MCF 10A (cell line): ENCODE measurements around the gene SCN4B. TPM values are rescaled to one million over a fixed set of nuclear protein-coding genes. Genes with fewer than 3 reads are reported as not detected.
A peak's percentile ranks its signal among the peaks of the same experiment; 100 is the strongest.

Experiments
- Bru-seq: library from RNA; stranded (reverse); fragments of 400-500 nt; gene quantifications from one replicate; lab custom pipeline; 2021; lab: Mats Ljungman, UMichigan
- BruChase-seq, 2 experiments: library from RNA; stranded (reverse); fragments of 400-500 nt; gene quantifications; one replicate each; lab custom pipeline; 2021; lab: Mats Ljungman, UMichigan
- BruUV-seq: library from RNA; stranded (reverse); fragments of 400-500 nt; replicated peaks from 2 replicates; lab custom pipeline; 2021; lab: Mats Ljungman, UMichigan
- CTCF ChIA-PET: fragments of 300-600 bp; sonication (Branson Sonifier 250); formaldehyde crosslinking; extraction: SDS; loops from one replicate; lab custom pipeline; 2021; ENCODE audit warnings: antibody characterized with exemption, inconsistent platforms; lab: Yijun Ruan, JAX
- POLR2A ChIA-PET: fragments of 300-600, 350-650 bp; sonication (Branson Sonifier 250); formaldehyde crosslinking; extraction: SDS; loops from one replicate; lab custom pipeline; 2020; ENCODE audit warnings: antibody characterized with exemption, inconsistent platforms; lab: Yijun Ruan, JAX
- DNase-seq: peaks from one replicate; pipeline ENCODE4 v3.0.0-alpha.2; 2018; ENCODE audit not compliant: unreplicated experiment
- H3K27ac Mint-ChIP-seq: one replicate; pipeline ENCODE4 v1.8.0; 2022; ENCODE audit warnings: mild to moderate bottlenecking, low read depth, mixed read lengths; ENCODE audit not compliant: unreplicated experiment
- H3K27me3 Mint-ChIP-seq: one replicate; pipeline ENCODE4 v1.8.0; 2022; ENCODE audit warnings: mixed read lengths; ENCODE audit not compliant: insufficient read depth, unreplicated experiment
- H3K36me3 Mint-ChIP-seq: one replicate; pipeline ENCODE4 v1.8.0; 2022; ENCODE audit warnings: mild to moderate bottlenecking, moderate library complexity, mixed read lengths; ENCODE audit not compliant: insufficient read depth, unreplicated experiment
- H3K4me1 Mint-ChIP-seq: one replicate; pipeline ENCODE4 v1.8.0; 2022; ENCODE audit warnings: mixed read lengths; ENCODE audit not compliant: insufficient read depth, unreplicated experiment
- H3K4me3 Mint-ChIP-seq: one replicate; pipeline ENCODE4 v1.8.0; 2022; ENCODE audit warnings: mild to moderate bottlenecking, moderate library complexity, mixed read lengths; ENCODE audit not compliant: unreplicated experiment
- H3K9me3 Mint-ChIP-seq: one replicate; pipeline ENCODE4 v1.8.0; 2022; ENCODE audit warnings: mixed read lengths; ENCODE audit not compliant: unreplicated experiment
- intact Hi-C: fragments of 100-400 bp; cut with micrococcal nuclease; formaldehyde crosslinking; loops from 2 replicates; pipeline ENCODE4 v1.14.1; 2022
- long read RNA-seq: library from polyadenylated mRNA; stranded (forward); transcript quantifications from one replicate; pipeline ENCODE4 v2.0.0, GENCODE V29; 2022
- total RNA-seq: library from RNA; stranded (reverse); gene quantifications from 2 replicates; pipeline ENCODE4 v1.2.3, GENCODE V29; 2022
- TF ChIP-seq, protein P1 (sequence below): fragments of 200-600 bp; IDR thresholded peaks from one replicate; pipeline ENCODE4 v1.8.0; 2022; ENCODE audit warnings: antibody characterized with exemption, mild to moderate bottlenecking; ENCODE audit not compliant: unreplicated experiment

Gene SCN4B, protein sequence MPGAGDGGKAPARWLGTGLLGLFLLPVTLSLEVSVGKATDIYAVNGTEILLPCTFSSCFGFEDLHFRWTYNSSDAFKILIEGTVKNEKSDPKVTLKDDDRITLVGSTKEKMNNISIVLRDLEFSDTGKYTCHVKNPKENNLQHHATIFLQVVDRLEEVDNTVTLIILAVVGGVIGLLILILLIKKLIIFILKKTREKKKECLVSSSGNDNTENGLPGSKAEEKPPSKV
- 0.32 TPM in 1 of 2 replicates, not detected in the other for total RNA-seq
- not detected for Bru-seq, nascent RNA
- BruChase-seq, experiment 1, labeled RNA remaining after a 6-hour chase: percentile 5 among the genes with signal in this experiment
- percentile 12 among the genes with signal in this experiment for BruChase-seq, experiment 2, labeled RNA remaining after a 2-hour chase
- long read RNA-seq: 0 reads

DNA sequence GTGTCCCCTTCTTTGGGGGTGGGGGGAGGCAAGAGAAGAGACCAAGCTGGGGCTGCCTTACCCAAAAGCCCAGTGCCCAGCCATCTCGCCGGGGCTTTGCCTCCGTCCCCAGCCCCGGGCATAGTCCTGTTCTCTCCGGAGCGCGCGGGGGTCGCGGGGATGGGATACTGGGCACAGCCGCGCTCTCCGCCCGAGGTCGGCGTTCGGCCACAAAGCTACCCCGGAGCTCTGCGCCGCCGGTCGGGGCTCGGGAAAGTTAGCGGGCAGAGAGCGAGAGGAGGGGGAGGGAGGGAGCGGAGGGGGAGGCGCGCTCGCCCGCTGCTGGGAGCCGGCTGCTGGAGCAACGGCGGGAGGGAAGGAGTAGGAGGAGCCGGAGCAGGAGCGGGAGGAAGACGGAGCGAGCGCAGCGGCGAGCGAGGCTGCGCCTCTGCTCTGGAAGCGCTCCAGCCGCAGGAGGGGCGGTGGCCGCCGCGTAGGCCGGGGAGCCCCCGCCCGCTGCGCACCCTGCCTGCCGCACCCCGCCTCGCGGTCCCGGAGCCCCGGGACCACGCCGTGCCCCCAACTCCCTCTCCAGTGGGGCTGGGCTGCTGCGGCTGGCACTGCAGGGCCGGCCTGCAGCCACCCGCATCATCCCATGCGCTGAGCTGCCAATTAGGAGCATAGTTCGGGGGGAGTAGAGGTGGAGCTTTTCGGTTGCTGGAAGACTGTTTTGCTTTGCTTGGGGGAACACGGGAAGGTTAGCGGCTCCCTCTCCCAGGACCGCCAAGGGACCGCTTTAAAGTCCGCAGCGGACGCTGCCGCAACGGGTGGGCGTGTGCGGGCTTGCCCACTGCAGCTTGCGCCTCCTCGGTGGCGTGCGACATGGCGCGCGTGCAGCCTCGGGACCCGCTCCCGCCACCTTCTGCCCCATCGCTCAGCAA, at the start of gene SCN4B:
Gene SCN4B (minus strand): TSS at position 272 of the 920 bp plus-strand sequence. CDS start 150 bp downstream, at position 122.
- TF ChIP-seq, protein P1, sequence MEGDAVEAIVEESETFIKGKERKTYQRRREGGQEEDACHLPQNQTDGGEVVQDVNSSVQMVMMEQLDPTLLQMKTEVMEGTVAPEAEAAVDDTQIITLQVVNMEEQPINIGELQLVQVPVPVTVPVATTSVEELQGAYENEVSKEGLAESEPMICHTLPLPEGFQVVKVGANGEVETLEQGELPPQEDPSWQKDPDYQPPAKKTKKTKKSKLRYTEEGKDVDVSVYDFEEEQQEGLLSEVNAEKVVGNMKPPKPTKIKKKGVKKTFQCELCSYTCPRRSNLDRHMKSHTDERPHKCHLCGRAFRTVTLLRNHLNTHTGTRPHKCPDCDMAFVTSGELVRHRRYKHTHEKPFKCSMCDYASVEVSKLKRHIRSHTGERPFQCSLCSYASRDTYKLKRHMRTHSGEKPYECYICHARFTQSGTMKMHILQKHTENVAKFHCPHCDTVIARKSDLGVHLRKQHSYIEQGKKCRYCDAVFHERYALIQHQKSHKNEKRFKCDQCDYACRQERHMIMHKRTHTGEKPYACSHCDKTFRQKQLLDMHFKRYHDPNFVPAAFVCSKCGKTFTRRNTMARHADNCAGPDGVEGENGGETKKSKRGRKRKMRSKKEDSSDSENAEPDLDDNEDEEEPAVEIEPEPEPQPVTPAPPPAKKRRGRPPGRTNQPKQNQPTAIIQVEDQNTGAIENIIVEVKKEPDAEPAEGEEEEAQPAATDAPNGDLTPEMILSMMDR: no peak
- Mint-ChIP-seq H3K9me3 (no peaks in the 10 kb centered on the region), H3K4me1 (peaks cover 8% of the 10 kb centered on the region), H3K27ac (no peak within 1 kb of the TSS), H3K36me3 (no peaks in the 10 kb centered on the region), H3K4me3 (peak within 1 kb of the TSS; percentile 47), H3K27me3 (peaks cover 43% of the 10 kb centered on the region)
- DNase-seq: peak; percentile 50
- no TSS peak for BruUV-seq
- CTCF ChIA-PET: interaction anchor here (0.5 to 2.3 kb wide), 7 partner anchors 19 to 1521 kb away, joined by 3 to 17 read pairs (median 3); no protein-coding TSS in a partner anchor
- POLR2A ChIA-PET: interaction anchor here (0.6 to 1.0 kb wide), 2 partner anchors 111 to 126 kb away, joined by 3 read pairs; partner anchors contain the start of gene MPZL2
- intact Hi-C loops: no loop called here

DNA sequence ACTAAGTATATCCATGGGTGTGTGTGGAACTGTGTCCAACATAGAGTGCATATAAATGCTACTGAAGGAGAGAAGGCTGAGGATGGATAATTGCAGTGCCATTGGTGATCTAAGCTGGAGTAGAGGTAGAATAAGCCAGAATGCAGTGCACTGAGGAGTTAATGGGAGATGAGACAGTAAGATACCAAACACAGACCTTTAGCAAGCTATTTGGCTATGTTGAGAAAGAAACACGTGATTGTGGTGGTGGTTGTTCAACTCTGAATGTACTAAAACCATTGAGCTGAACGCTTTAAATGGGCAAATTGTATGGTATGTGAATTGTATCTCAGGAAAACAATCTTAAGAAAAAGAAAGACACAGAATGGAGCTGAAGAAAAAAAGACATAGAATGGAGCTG, 49.3 kb upstream of the SCN4B start:
- intact Hi-C loops: no loop called here
- DNase-seq: no peak
- Mint-ChIP-seq H3K27ac (no peak overlapping the region), H3K4me3 (no peak overlapping the region), H3K36me3 (no peaks in the 10 kb centered on the region), H3K27me3 (no peaks in the 10 kb centered on the region), H3K4me1 (no peaks in the 10 kb centered on the region), H3K9me3 (no peaks in the 10 kb centered on the region)
- ChIA-PET CTCF (interaction anchor here (0.9 to 1.1 kb wide), 4 partner anchors 30 to 162 kb away, joined by 3 to 5 read pairs (median 4); no protein-coding TSS in a partner anchor), POLR2A (interaction anchor here (0.6 to 1.2 kb wide), 2 partner anchors 12 to 89 kb away, joined by 3 read pairs; no protein-coding TSS in a partner anchor)
- TF ChIP-seq, protein P1: no peak
- no TSS peak for BruUV-seq

DNA sequence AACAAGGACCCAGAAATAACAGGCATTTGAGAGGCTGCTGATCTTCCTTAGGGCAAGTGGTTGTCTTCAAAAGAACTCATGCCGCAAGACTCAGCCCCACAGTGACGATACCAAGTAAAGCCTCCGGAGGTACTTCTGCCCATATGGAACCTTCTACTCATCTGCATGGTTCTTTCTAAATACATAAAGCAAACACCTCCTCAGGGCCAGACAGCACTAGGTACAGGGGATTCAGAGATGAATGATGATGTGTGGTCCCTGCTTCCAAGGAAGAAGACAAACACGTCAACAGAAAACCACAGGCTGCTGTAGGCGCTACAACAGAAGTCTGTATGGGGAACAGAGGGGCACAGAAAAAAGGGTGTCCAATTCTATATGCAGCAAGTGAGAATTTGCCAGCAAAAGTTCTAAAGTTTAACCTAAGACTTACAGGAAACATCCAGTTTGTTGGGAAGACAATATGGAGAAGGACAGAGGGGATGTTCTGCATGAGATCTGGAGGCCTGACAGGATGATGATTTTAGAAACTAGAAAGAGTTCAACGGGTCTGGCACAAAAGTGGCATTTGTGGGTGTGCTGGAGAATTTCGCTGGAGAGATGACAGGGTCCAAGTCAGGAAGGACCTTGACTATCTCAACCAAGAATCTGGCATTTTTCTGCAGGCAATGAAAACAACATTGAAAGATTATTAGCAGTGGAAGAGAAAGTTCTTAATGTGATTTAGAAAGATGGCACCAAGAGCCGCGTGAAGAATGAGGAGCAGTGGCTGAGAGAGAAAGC, 48.5 kb upstream of the SCN4B start:
- no TSS peak for BruUV-seq
- TF ChIP-seq, protein P1: no peak
- CTCF ChIA-PET: interaction anchor here (0.7 to 0.9 kb wide), 2 partner anchors 163 to 460 kb away, joined by 3 to 4 read pairs; no protein-coding TSS in a partner anchor
- H3K9me3 Mint-ChIP-seq: no peaks in the 10 kb centered on the region
- H3K27me3 Mint-ChIP-seq: no peaks in the 10 kb centered on the region
- no peak overlapping the region for H3K4me3 Mint-ChIP-seq
- H3K27ac Mint-ChIP-seq: no peak overlapping the region
- no peak for DNase-seq
- H3K4me1 Mint-ChIP-seq: no peaks in the 10 kb centered on the region
- H3K36me3 Mint-ChIP-seq: no peaks in the 10 kb centered on the region
- POLR2A ChIA-PET: no interaction called here
- intact Hi-C loops: no loop called here
